GM21515 (cell line): ENCODE measurements around the gene SPINT1.

ENCODE experiments used
- ATAC-seq: cut with Tn5 transposase; IDR thresholded peaks from one replicate; pipeline ENCODE4 v1.9.1; 2021; ENCODE audit not compliant: unreplicated experiment

The SPINT1 gene, protein sequence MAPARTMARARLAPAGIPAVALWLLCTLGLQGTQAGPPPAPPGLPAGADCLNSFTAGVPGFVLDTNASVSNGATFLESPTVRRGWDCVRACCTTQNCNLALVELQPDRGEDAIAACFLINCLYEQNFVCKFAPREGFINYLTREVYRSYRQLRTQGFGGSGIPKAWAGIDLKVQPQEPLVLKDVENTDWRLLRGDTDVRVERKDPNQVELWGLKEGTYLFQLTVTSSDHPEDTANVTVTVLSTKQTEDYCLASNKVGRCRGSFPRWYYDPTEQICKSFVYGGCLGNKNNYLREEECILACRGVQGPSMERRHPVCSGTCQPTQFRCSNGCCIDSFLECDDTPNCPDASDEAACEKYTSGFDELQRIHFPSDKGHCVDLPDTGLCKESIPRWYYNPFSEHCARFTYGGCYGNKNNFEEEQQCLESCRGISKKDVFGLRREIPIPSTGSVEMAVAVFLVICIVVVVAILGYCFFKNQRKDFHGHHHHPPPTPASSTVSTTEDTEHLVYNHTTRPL

DNA sequence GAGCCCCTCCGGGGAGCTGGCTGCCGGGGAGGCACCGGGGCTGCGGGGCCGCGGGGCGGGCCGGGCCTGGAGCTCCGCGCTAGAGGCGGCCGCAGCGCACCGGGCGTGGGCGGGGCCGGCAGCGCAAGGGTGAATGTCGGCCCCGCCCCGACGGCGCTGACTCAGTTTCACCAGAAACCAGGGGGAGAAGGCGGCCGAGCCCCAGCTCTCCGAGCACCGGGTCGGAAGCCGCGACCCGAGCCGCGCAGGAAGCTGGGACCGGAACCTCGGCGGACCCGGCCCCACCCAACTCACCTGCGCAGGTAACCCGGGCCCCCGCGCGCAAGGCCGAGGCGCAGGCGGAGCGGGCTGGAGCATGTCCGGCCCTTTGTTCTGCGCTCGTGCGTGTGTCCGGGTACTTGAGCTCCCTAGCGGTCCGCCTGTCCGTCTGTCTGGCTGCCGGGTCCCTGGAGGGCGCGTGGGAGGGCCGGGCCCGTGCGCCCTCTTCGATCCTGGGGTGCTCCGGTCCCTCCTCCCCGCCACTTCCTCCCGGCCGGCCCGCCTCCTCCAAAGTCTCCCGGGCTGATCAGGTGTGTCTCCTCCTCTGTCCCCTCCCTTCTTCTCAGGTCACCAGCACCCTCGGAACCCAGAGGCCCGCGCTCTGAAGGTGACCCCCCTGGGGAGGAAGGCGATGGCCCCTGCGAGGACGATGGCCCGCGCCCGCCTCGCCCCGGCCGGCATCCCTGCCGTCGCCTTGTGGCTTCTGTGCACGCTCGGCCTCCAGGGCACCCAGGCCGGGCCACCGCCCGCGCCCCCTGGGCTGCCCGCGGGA lies at the start of gene SPINT1:
SPINT1 (plus strand) TSS at position 164 of the 811 bp plus-strand sequence; CDS start at position 671, 507 bp downstream.
- ATAC-seq, result no peak

DNA sequence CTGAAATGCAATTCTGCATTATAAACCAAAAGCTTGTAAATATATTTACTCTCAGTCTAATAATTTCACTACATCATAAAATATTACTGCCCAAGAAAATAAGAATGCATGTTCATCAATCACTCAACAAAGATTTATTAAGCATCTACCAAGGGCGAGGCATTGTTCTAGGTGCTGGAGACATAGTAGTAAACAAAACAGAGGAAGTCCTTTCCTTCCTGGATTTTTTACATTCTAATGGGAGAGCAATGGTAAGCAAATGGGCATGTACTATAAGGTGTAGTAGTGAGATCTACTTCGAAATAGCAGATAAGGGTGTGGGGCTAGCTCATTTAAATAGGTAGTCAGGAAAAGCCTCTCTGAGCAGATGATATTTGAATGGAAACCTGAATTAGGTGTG lies 47.8 kb upstream of the SPINT1 start:
- ATAC-seq, result no peak

DNA sequence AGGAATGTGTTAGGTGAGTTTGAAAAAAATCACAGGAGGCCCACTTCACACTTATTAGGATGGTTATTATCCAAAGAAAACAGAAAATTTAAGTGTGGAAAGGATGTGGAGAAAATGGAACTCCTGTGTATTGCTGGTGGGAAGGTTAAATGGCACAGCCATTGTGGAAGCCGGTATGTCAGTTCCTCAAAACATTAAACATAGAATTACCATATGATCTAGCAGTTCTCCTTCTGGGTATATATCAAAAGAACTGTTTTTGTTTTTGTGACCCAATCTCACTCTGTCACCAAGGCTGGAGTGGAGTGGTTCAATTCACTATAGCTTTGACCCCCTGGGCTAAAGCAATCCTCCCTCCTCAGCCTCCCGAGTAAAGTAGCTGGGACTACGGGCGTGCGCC lies 47.3 kb upstream of the SPINT1 start:
- no peak for ATAC-seq

DNA sequence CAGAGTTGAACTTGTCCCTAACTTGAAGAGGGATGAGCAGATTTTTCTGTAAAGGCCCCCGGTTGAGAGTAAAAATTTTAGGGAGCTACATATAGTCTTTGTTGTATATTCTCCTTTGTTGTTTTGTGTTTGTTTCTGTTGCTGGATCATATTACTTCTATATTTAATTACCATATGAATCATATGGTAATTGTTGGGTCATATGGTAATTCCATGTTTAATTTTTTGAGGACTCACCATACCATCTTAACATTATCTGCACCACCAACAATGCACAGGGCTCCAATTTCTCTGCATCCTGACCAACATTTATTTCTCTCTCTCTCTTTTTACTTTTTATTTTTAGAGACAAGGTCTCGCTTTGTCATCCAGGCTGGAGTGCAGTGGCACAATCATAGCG lies 44.3 kb upstream of the SPINT1 start:
- ATAC-seq, result no peak

DNA sequence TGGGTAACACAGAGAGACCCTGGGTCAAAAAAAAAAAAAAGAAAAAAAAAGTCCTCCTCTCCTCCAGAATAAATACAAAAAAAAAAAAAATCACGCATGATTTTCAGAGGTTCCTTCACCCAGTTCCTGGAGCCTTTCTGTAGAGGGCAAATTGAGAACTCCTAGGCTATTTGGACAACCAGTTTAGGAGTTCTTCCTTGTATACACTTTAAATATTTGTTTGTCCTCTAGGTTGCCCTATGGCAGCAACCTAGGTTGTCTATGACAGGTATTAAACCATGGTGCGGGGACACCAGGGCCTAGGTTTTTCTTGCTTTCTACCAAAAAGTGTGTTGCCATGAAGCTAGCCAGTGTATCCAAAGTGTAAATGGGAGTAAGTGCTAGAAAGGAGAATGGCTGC lies 40.8 kb upstream of the SPINT1 start:
- ATAC-seq, result no peak

DNA sequence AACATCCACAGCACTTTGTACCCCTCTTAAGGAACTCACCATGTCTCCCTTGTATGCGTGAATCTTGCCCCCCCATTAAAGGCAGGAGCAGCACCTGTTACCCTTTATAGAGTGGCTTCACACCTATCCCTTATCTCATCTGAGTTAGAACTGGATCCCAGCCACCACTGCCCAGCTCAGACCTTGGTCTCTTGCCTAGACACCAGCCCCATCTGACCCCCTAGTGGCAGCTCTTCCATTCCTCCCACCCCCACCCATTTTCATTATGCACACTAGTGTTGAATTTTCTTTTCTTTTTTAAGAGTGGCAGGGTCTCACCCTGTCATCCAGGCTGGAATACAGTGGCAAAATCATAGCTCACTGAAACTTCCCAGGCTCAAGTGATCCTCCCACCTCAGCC lies 40.2 kb upstream of the SPINT1 start:
- no peak for ATAC-seq

DNA sequence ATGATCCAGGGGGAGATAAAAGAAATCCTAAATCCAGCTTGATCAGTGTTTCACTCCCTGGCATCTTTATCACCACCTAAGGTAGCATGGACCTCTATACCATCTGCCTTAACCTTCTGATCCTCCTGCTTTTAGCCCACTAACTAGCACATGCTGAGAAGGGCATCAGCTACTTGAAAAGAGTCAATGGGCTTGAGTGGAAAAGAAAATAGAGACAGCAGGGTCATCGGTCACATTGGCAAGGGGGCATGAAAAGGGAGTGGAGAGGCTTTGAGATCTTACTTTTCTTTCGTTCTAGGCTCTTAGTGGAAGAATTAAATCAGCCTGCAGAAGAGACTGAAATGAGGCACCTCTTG lies 37.2 kb upstream of the SPINT1 start:
- peak; percentile 7 for ATAC-seq

DNA sequence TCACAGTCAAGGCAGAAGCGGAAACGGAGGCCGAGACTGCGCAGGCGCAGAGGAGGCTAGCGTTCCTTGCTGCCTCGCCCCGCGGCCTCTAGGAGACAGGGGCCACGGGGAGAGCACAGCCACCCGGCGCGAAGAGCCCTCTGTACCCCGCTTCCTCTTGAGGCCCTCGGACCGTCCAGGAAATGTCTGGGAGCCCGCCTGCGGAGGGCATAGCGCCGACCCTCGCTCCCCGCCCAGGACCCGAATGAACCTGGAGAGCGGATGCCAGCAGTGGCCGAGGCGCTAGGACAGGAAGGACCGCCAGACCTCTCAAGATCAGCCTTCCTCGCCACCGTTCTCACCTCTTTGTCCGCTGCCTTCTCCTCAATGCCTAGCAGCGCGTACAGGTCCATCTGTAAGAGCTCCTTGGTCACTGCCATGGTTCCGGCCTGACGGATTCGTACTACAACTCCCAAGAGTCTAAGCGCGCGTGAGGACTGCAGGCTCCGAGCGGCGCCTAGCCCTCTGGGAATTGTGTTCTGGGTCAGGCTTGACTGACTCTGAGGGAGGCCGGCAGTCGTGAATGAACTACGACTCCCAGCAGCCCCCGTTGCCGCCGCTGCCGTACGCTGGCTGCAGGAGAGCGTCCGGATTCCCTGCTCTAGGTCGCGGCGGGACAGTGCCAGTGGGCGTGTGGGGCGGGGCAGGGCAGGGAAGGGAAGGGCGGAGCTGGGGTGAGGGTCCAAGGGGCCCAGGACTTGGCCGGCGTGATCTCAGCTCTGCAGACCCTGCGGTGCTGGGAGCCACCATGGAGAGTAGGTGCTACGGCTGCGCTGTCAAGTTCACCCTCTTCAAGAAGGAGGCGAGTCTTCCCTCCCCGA lies 36.6 kb upstream of the SPINT1 start, which contains the start of the genes DNAJC17 and ZFYVE19:
DNAJC17 (minus strand) TSS at position 446 of the 860 bp plus-strand sequence; CDS start at position 419, 27 bp downstream.
ZFYVE19 (plus strand) TSS at position 62 of the 860 bp plus-strand sequence; CDS start at position 563, 501 bp downstream.
- ATAC-seq, result peak; percentile 92

DNA sequence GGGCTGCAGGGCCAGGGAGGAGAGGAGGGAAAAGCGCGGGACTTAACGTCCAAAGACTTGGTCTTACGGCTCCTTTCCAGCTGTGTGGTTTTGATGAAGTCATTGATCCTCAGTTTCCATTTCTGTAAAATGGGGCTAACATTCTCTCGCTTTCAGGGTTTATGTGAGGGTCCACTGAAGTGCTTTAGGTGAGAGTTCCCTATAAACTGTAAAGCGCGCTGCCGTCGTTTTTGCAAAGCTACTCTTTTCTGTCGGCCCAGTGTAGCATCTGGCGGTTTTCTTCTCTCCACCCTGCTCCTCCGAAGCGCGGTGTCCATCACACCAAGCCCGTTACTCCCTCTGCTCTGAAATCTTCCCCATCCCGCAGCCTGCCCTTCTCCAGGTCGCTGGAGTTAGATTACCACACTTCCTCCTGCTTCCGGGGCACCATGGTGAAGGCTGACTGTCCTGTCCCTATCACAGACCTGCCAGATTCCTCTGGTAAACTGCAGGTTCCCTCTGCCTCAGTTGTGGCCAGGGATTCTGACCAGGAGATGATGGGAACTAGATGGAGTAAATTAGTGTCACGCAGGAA lies 35.9 kb upstream of the SPINT1 start:
- no peak for ATAC-seq

DNA sequence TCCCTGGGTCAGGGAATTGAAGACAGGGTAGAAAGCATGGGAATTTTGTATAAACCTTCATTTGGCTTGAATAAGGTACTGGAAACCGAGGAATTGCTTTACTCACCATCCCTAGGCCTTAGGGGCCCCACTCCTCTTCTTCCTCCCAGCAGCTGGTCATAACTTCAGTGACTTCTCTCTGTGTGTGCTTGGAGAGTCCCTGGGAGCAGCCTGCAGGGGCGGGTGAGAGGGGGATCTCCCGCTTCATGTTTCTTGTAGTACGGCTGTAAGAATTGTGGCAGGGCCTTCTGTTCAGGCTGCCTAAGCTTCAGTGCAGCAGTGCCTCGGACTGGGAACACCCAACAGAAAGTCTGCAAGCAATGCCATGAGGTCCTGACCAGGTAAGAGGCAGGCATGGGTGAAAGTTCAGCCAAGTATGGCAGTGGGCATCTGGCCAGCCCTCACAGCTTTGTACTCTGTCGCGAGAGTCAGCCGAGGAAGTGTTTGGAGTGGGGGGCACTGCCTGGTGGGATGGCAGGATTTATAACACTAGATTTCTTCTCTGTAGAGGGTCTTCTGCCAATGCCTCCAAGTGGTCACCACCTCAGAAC lies 34.9 kb upstream of the SPINT1 start:
- no peak for ATAC-seq

DNA sequence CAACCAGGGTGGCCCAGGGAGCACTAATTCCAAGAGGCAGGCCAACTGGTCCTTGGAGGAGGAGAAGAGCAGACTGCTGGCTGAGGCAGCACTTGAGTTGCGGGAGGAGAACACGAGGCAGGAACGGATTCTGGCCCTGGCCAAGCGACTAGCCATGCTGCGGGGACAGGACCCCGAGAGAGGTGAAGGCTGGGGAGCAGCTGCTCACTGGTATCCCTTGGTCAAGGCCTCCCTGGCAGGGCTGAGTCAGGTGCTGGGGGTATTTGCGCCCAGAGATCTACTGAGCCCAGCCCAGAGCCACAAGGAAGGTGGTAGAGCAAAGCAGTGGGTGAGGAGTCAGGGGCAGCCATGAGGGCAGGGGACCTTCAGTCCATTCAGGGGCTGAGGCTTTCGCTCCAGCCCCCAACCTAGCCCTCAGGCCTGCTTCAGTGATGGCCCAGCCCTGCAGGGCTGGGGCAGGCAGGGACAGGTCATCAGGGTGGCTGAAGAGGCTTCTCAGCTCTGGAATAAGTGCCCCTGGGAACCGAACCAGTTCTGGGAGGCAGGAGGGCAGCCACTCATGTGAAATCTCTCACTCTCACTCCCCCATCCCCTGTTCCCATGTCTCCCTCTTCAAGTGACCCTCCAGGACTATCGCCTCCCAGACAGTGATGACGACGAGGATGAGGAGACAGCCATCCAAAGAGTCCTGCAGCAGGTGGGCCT lies 31.0 kb upstream of the SPINT1 start:
- ATAC-seq, result no peak

DNA sequence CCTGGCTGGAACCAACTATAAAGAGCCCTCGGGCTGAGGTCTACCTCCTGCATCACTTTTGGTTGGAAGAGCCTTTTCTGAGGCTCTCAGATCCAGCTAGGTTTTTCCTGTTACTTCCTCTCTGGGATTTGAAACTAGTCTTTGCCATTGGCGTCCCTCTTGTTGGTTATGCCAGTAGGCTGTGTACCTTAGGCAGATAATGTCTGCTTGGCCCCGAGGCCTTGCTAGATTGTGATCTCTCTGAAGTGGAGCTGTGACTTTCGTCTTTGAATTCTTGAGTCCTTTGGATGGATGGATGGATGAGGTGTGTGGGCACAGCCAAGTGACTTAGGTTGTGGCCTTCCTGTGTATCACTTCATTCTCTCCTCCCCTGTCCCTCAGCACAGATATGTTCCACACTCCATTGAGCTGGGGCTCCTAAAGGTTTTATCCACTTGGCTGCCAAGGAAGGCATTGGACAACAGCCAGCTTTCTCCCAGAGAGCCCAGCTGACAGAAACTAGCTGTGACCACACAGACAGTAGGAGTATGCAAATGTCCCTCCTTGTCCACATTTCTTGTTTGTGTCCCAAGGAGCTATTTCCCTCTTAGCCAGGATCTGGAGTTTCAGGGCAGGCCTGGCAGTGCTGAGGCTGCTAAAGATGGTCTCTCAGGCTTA lies 28.7 kb upstream of the SPINT1 start:
- no peak for ATAC-seq

DNA sequence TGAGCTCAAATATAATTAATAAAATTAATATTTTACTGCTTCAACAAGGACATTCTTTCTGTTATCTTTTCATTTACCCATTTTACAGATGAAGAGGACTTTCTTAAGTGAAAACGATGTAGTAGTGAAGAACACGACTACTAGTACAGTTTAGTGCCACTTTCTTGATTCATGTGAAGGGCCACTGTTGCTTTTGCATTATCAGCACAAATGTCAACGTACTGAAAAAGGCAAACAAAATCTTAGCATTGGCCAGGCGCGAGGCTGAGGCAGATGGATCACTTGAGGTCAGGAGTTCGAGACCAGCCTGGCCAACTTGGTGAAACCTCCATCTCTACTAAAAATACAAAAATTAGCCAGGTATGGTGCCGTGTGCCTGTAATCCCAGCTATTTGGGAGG lies 24.8 kb upstream of the SPINT1 start:
- ATAC-seq, result no peak

DNA sequence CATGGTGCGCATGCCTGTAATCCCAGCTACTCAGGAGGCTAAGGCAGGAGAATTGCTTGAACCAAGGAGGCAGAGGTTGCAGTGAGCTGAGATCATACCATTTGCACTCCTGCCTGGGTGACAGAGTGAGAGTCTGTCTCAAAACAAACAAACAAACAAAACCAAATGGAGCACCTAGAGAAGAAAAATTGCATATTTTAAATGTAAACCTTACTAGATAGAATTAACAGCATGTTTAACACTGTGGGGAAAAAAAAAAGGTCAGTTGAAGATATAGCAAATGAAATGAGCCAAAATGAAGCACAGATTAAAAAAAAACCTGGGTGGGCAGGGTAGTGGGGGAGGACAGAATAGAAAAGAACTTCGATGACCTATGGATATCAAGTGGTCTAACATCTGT lies 22.7 kb upstream of the SPINT1 start:
- ATAC-seq, result no peak

DNA sequence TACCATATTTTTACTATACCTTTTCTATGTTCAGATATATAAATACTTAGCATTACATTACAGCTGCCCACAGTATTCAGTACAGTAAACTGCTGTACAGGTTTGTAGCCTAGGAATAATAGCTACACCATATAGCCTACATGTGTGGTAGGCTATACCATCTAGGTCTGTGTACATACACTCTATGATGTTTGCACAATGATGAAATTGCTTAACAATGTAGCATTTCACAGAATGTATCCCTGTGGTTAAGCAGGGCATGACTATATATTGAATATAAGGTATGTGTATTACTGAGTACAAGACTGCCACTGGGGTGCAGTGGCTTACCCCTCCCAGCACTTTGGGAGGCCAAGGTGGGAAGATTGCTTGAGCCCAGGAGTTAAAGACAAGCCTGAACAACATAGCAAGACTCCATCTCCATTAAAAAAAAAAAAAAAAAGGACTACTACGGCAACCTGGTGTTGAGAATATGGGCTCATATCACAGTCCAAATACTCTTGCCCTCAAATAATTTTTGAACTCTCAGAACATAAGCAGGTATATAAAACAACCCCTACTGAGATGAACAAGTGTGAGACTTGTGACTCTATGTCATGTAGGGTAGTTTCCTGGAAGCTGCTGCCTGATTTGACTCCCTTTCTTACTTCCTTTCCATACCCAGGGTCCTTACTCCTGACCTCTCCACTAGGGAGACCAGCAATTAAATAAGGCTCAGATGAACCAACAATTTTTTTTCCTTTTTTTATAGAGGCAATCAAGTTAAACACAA lies 20.1 kb upstream of the SPINT1 start:
- ATAC-seq, result no peak

DNA sequence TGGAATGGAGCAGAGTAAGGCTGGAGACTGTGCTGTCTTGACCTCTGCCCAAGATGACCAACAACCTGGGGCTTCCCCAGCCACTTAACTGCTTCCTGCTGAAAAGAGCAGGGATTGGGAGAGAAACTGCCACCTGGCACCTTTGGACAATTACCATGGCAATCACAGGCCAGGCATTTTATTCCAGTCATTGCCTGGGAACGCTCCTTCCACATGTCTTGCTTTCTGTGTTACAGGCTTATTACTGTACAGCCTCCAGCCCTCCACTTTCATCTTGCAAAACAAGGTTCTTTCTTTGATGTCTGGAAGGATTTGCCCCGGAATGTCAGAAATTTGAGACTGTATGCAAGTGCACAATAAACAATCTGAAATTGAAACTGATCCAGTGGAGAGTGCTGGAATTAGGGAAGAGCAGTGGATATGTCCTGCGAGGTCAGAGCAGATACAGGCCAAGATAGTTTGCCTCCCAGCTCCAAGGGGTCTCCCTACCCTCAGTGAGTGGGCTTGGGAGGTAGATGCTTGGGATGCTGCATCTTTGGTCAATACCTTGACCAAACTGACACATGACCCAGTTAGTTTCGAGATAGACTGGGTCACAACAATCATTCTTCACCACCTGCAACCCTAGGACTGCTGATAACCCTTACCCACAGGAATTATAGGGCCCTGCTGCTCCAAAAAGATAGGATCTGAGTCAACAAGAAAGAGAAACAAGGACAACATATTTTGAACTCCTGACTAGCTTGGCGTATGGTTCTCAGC lies 18.0 kb upstream of the SPINT1 start:
- ATAC-seq, result no peak

DNA sequence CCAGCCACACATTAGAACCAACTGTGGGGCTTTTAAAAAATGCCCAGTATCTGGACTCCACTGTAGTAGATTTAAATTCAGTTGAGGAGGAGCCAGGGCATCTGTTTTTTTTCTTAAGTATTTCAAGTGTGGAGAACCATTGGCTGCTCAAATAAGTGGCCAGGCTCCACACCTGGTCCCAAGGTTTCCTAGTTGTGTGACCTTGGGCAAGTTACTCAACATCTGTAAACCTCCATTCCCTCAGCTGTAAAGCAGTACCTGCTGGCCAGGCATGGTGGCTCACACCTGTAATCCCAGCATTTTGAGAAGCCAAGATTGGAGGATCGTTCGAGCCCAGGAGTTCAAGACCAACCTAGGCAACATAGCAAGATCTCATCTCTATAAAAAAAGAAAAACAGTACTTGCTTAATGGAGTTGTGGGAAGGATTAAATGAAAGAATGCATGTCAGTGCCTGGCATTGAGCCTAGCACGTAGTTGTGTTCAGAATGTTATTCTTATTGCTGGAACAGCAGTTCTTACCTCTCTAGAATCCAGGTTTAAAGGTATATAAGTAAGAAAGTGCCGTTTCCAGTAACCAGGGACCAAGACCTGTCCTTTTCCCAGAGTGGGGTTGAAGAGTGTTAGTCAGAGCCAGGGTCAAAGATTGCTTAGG lies 17.3 kb upstream of the SPINT1 start:
- no peak for ATAC-seq
